ENCODE measurements around the gene RBMS1.
"Not testable (repeated sequence)": the region's sequence is repeated elsewhere in the genome, so short reads cannot be mapped to it uniquely, and the experiment has no call there.

Gene RBMS1

DNA sequence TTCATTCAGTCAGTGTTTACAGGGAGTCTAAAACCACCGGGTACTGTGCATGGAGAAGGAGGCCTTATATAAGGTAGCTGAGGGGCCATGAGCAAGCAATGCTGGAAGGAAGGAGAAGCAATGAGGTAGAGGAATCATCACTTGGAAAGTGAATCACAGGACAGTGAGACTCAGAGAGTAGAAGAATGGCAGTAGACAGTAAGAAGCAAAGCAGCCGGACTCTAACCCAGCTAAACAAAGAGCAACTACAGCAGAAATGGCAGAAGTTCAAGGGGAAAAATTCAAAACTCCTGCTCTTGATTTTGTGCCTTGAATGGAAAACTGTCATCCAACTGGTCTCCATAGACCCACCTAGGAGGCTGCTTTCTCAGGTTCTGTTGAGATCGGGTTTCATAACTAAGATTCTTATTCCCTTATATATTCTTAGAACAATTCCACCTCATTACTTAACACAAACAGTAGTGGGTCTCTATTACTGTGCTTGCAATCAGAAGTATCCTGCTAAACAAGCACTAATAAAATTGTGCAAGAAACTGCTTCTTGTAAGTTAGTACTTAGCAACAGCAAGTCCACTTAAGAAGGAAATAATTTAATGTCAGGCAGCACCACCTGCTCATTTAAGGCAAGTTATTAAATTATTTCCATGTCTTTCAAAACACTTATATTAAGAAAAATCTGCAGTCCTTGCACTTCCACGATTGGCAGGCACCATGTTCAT lies 68.0 kb downstream of the RBMS1 start:
- DNase-seq (ENCODE audit: low read depth), result no peak
- no peak overlapping the region for H3K4me3 ChIP-seq (ENCODE audit: low read depth, low read length)
- TF ChIP-seq, protein P1, sequence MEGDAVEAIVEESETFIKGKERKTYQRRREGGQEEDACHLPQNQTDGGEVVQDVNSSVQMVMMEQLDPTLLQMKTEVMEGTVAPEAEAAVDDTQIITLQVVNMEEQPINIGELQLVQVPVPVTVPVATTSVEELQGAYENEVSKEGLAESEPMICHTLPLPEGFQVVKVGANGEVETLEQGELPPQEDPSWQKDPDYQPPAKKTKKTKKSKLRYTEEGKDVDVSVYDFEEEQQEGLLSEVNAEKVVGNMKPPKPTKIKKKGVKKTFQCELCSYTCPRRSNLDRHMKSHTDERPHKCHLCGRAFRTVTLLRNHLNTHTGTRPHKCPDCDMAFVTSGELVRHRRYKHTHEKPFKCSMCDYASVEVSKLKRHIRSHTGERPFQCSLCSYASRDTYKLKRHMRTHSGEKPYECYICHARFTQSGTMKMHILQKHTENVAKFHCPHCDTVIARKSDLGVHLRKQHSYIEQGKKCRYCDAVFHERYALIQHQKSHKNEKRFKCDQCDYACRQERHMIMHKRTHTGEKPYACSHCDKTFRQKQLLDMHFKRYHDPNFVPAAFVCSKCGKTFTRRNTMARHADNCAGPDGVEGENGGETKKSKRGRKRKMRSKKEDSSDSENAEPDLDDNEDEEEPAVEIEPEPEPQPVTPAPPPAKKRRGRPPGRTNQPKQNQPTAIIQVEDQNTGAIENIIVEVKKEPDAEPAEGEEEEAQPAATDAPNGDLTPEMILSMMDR (IDR thresholded peaks at IDR 0.05; ENCODE audit: control insufficient read depth, extremely low read depth, insufficient read depth), result no peak

DNA sequence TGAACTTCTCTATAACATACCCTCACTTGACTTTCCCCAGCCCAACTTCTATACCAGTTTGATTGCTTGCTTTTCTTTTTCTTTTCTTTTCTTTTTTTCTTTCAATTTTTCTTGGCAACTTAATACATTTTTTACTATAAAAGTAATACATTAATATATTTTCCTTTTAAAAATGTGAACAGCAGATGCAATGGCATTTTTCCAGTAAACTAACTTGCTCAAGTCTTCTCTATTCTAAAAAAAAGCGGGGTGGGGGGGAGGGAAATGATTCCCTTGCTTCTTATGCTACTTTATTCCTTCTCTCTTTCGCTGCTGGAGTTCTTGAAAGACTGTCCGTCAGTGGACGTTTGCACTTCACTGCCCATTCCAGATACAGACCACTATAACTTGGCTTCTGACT lies 70.5 kb downstream of the RBMS1 start:
- TF ChIP-seq, protein P1 (IDR thresholded peaks at IDR 0.05; ENCODE audit: control insufficient read depth, extremely low read depth, insufficient read depth), result no peak
- no peak for DNase-seq (ENCODE audit: low read depth)
- no peak overlapping the region for H3K4me3 ChIP-seq (ENCODE audit: low read depth, low read length)

DNA sequence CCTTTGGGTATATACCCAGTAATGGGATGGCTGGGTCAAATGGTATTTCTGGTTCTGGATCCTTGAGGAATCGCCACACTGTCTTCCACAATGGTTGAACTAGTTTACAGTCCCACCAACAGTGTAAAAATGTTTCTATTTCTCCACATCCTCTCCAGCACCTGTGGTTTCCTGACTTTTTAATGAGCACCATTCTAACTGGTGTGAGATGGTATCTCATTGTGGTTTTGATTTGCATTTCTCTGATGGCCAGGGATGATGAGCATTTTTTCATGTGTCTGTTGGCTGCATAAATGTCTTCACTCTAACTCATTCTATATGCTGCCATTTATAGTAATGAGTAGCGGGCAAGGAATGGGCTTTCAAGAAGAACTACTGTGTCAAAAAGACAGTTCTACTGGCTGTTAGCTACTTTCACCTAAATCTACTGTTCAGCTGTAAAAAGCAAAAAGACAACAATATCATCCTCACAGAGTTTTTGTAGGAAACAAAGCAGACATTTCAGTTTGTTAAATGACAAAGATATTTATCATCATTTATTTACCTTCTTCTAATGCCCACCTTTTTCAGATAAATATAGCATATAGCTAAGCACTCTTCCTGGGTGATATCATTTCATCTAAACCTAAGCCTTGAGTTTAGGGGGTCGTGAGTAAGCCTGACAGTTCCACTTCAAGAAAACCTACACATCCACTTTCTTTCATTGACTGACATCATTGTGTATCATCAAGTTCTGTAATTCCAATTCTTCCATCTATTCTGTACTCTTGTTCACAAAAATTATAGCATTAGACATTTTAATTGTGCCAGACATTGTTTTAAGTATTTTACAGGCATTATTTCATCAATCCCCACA lies 71.7 kb downstream of the RBMS1 start:
- not testable (repeated sequence) for DNase-seq (ENCODE audit: low read depth); H3K4me3 ChIP-seq (ENCODE audit: low read depth, low read length)

DNA sequence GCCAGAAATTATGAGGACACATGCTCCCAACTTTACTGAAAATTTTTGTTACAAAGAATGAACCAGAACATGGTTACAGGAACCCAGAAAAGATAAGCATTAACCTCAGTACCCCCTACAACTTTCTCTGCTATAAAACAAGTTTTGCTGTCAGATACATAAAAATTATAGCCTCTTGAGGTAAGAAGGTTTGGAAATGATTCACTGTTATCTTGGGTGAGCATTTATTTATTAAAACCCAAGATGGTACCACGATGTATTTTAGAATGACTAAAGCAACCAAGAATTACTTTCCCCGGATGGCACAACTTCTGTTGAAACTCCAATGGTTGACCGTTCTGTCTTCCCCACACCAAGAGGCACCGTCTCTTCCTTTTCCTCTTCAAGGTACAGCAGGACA lies 72.9 kb downstream of the RBMS1 start:
- TF ChIP-seq, protein P1 (IDR thresholded peaks at IDR 0.05; ENCODE audit: control insufficient read depth, extremely low read depth, insufficient read depth), result no peak
- no peak overlapping the region for H3K4me3 ChIP-seq (ENCODE audit: low read depth, low read length)
- DNase-seq (ENCODE audit: low read depth), result no peak

DNA sequence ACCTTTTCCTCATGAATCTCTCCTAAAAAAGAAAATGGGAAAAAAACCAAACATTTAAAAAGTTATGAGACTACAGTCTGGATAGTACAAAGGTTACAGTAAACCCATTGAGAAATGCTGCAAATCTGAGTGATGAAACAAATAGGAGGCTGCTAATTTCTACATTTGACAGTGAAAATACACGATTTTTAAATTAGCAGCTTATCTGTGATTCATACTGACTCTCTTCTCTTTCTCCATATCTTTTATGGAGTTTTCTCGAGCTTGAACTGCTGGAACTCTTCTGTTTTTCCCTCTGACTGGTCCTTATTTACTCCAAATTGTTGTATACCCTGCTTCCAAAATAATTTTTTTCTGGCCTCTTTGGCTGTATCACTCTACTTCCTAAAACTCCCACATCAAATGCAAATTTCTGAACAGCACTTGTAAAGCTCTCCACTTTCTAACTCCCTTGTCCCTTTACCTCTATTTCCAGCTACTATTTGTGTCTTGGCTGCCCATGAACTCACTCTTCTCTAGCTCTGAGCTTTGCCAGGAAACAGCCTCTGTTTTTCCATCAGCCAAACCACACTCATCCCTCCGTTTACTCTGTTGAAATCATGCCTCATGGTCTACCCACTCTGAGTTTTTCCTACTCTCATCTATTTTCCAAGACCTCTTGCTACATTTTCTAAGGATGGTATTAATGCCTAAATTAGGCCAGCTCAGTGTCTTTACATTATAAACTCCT lies 73.7 kb downstream of the RBMS1 start:
- no peak overlapping the region for H3K4me3 ChIP-seq (ENCODE audit: low read depth, low read length)
- no peak for DNase-seq (ENCODE audit: low read depth)
- TF ChIP-seq, protein P1 (IDR thresholded peaks at IDR 0.05; ENCODE audit: control insufficient read depth, extremely low read depth, insufficient read depth), result no peak

DNA sequence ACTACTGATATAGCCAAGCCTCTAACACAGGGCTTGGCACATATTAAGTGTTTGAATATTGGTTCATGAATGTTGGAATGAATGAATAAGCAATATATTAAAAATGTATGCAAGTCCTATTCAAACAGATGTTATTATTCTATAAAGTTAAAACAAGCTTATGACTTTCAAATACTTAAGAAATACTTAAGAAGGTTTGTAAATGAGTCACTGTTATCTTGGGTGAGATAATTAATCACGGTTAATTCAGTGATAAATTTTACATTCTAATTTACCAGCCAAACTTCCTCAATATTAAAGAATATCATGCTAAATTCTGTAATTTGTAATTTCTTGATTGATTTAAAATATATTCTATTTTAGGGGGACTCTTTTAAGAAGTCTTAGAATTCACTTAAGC lies 74.8 kb downstream of the RBMS1 start:
- DNase-seq (ENCODE audit: low read depth), result no peak
- TF ChIP-seq, protein P1 (IDR thresholded peaks at IDR 0.05; ENCODE audit: control insufficient read depth, extremely low read depth, insufficient read depth), result no peak
- no peak overlapping the region for H3K4me3 ChIP-seq (ENCODE audit: low read depth, low read length)

DNA sequence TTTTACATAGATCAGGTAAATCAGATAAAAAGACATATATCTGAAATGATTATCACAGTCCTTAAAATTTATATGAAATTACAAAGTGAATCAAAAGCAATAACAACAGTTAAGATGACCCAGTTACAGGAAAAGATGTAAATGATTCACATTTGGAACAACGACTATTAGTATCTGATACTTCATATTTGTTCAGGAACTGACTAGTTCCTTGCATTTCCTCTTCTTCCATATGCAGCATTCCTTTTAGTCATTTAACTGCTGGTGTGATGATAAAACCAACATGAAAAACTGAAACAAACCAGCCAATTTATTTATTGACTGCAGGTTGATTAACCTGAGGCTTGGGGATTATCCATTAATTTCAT lies 75.2 kb downstream of the RBMS1 start:
- DNase-seq (ENCODE audit: low read depth), result no peak
- TF ChIP-seq, protein P1 (IDR thresholded peaks at IDR 0.05; ENCODE audit: control insufficient read depth, extremely low read depth, insufficient read depth), result no peak
- H3K4me3 ChIP-seq (ENCODE audit: low read depth, low read length), result no peak overlapping the region

All from LNCaP clone FGC (cell line).